Activated naive CD4-positive, alpha-beta T cell treated with anti-CD3 and anti-CD28 coated beads for 36 hours (primary cell): ENCODE results near the gene NEXMIF. TPM values are rescaled to one million over a fixed set of nuclear protein-coding genes. Genes with fewer than 3 reads are reported as not detected.
"Not testable (repeated sequence)": the region's sequence is repeated elsewhere in the genome, so short reads cannot be mapped to it uniquely, and the experiment has no call there.

ENCODE experiments used
- CTCF ChIA-PET: fragments of 350-600 bp; sonication (Branson Sonifier 250); formaldehyde crosslinking; loops from one replicate; lab custom pipeline; 2021; ENCODE audit warnings: antibody characterized with exemption; lab: Charles Lee
- DNase-seq: peaks from one replicate; pipeline ENCODE4 v3.0.0-alpha.2; 2020
- H3K27ac Mint-ChIP-seq: one replicate; pipeline ENCODE4 v1.8.0; 2021; ENCODE audit warnings: mild to moderate bottlenecking, mixed read lengths
- H3K27me3 Mint-ChIP-seq: one replicate; pipeline ENCODE4 v1.8.0; 2021; ENCODE audit warnings: low read depth, mixed read lengths
- H3K36me3 Mint-ChIP-seq: one replicate; pipeline ENCODE4 v1.8.0; 2021; ENCODE audit warnings: low read depth, mixed read lengths
- H3K4me1 Mint-ChIP-seq: one replicate; pipeline ENCODE4 v1.8.0; 2021; ENCODE audit warnings: low read depth, mixed read lengths
- H3K4me3 Mint-ChIP-seq: one replicate; pipeline ENCODE4 v1.8.0; 2021; ENCODE audit warnings: mild to moderate bottlenecking, moderate library complexity, mixed read lengths
- H3K9me3 Mint-ChIP-seq: one replicate; pipeline ENCODE4 v1.8.0; 2021; ENCODE audit warnings: mixed read lengths
- intact Hi-C: fragments of 100-400 bp; cut with micrococcal nuclease; formaldehyde crosslinking; loops from one replicate; pipeline ENCODE4 v1.15.1; 2023
- total RNA-seq, 2 experiments: library from RNA; stranded (reverse); gene quantifications; one replicate each; pipeline ENCODE4 v1.2.3, GENCODE V29; 2021

Gene NEXMIF
- 1 to 10 TPM in 1 of 2 experiments, under 1 TPM in 1; 0.86 to 1.2 TPM for total RNA-seq

GRCh38 chrX:74925225-74926088, at the start of gene NEXMIF:
Gene NEXMIF, minus strand, starts transcription at chrX:74925452.
- Mint-ChIP-seq H3K4me1 (peaks cover 6% of the 10 kb centered on the region), H3K9me3 (no peaks in the 10 kb centered on the region), H3K27me3 (peaks cover 5% of the 10 kb centered on the region), H3K27ac (peak within 1 kb of the TSS; percentile 87), H3K36me3 (peaks cover 1% of the 10 kb centered on the region), H3K4me3 (peak within 1 kb of the TSS; percentile 95)
- peak; percentile 44 for DNase-seq
- intact Hi-C loops: loop anchor here (2.0 to 10.0 kb wide), 3 partner anchors 231 to 1509 kb away; partner anchors contain the start of genes ABCB7 and PBDC1
- CTCF ChIA-PET: interaction anchor here (1.1 kb wide), 1 partner anchor 9 kb away, joined by 3 read pairs; no protein-coding TSS in a partner anchor

GRCh38 chrX:74961962-74962361, 36.7 kb upstream of the NEXMIF start:
- H3K4me1 Mint-ChIP-seq, H3K27ac Mint-ChIP-seq, H3K9me3 Mint-ChIP-seq, CTCF ChIA-PET, DNase-seq, intact Hi-C loops, H3K4me3 Mint-ChIP-seq, H3K36me3 Mint-ChIP-seq, H3K27me3 Mint-ChIP-seq: not testable (repeated sequence)

- DNase-seq: no peak
- Mint-ChIP-seq H3K4me3 (no peak overlapping the region), H3K9me3 (peaks cover under 1% of the 10 kb centered on the region), H3K4me1 (no peaks in the 10 kb centered on the region), H3K27me3 (no peaks in the 10 kb centered on the region), H3K27ac (no peak overlapping the region), H3K36me3 (no peaks in the 10 kb centered on the region)
- CTCF ChIA-PET: no interaction called here
- intact Hi-C loops: no loop called here
These were observed 24.5 kb upstream of the NEXMIF start for GRCh38 chrX:74949717-74950116.

- H3K27ac Mint-ChIP-seq: no peak overlapping the region
- H3K36me3 Mint-ChIP-seq: no peaks in the 10 kb centered on the region
- intact Hi-C loops: no loop called here
- H3K27me3 Mint-ChIP-seq: no peaks in the 10 kb centered on the region
- H3K9me3 Mint-ChIP-seq: peaks cover 1% of the 10 kb centered on the region
- DNase-seq: no peak
- H3K4me3 Mint-ChIP-seq: no peak overlapping the region
- CTCF ChIA-PET: no interaction called here
- peaks cover 16% of the 10 kb centered on the region for H3K4me1 Mint-ChIP-seq
These were observed 15.2 kb upstream of the NEXMIF start for GRCh38 chrX:74940414-74940813.

- H3K4me3 Mint-ChIP-seq: no peak overlapping the region
- no peak overlapping the region for H3K27ac Mint-ChIP-seq
- intact Hi-C loops: no loop called here
- CTCF ChIA-PET: no interaction called here
- no peaks in the 10 kb centered on the region for H3K4me1 Mint-ChIP-seq
- no peaks in the 10 kb centered on the region for H3K9me3 Mint-ChIP-seq
- no peak for DNase-seq
- no peaks in the 10 kb centered on the region for H3K27me3 Mint-ChIP-seq
- no peaks in the 10 kb centered on the region for H3K36me3 Mint-ChIP-seq
These were observed 6.0 kb upstream of the NEXMIF start for GRCh38 chrX:74931214-74931613.

- H3K36me3 Mint-ChIP-seq: peaks cover 1% of the 10 kb centered on the region
- peak; percentile 47 for DNase-seq
- H3K27ac Mint-ChIP-seq: peak overlapping the region; percentile 87
- H3K4me1 Mint-ChIP-seq: peaks cover 6% of the 10 kb centered on the region
- CTCF ChIA-PET: interaction anchor here (1.1 kb wide), 1 partner anchor 8 kb away, joined by 3 read pairs; no protein-coding TSS in a partner anchor
- no peaks in the 10 kb centered on the region for H3K9me3 Mint-ChIP-seq
- peak overlapping the region; percentile 95 for H3K4me3 Mint-ChIP-seq
- H3K27me3 Mint-ChIP-seq: peaks cover 5% of the 10 kb centered on the region
- intact Hi-C loops: loop anchor here (1.0 to 10.0 kb wide), 5 partner anchors 232 to 1510 kb away; partner anchors contain the start of genes ABCB7, PBDC1, RLIM and UPRT
These were observed 615 bp downstream of the NEXMIF start for GRCh38 chrX:74924449-74925224.

GRCh38 chrX:74923942-74924448, 1.3 kb downstream of the NEXMIF start:
- CTCF ChIA-PET: no interaction called here
- H3K36me3 Mint-ChIP-seq: peaks cover 1% of the 10 kb centered on the region
- peaks cover 5% of the 10 kb centered on the region for H3K27me3 Mint-ChIP-seq
- H3K4me3 Mint-ChIP-seq: peak overlapping the region; percentile 95
- no peaks in the 10 kb centered on the region for H3K9me3 Mint-ChIP-seq
- peaks cover 6% of the 10 kb centered on the region for H3K4me1 Mint-ChIP-seq
- peak; percentile 45 for DNase-seq
- intact Hi-C loops: loop anchor here (1.0 to 10.0 kb wide), 5 partner anchors 233 to 1511 kb away; partner anchors contain the start of genes ABCB7, PBDC1, RLIM and UPRT
- H3K27ac Mint-ChIP-seq: peak overlapping the region; percentile 77

- Mint-ChIP-seq H3K27me3 (peaks cover 5% of the 10 kb centered on the region), H3K4me1 (peaks cover 6% of the 10 kb centered on the region), H3K9me3 (no peaks in the 10 kb centered on the region), H3K27ac (no peak overlapping the region), H3K4me3 (no peak overlapping the region), H3K36me3 (peaks cover 1% of the 10 kb centered on the region)
- no peak for DNase-seq
- CTCF ChIA-PET: no interaction called here
- intact Hi-C loops: loop anchor here (5.0 to 10.0 kb wide), 3 partner anchors 349 to 1512 kb away; partner anchors contain the start of genes PBDC1 and UPRT
These were observed 2.2 kb downstream of the NEXMIF start for GRCh38 chrX:74922922-74923543.

- Mint-ChIP-seq H3K27ac (no peak overlapping the region), H3K27me3 (no peaks in the 10 kb centered on the region), H3K4me3 (no peak overlapping the region), H3K4me1 (no peaks in the 10 kb centered on the region), H3K9me3 (no peaks in the 10 kb centered on the region), H3K36me3 (no peaks in the 10 kb centered on the region)
- CTCF ChIA-PET: no interaction called here
- intact Hi-C loops: no loop called here
- no peak for DNase-seq
These were observed 13.8 kb downstream of the NEXMIF start for GRCh38 chrX:74911494-74911893.

GRCh38 chrX:74906417-74906816, 18.8 kb downstream of the NEXMIF start:
- DNase-seq: no peak
- no peaks in the 10 kb centered on the region for H3K9me3 Mint-ChIP-seq
- no peaks in the 10 kb centered on the region for H3K4me1 Mint-ChIP-seq
- CTCF ChIA-PET: interaction anchor here (0.7 kb wide), 1 partner anchor 125 kb away, joined by 5 read pairs; no protein-coding TSS in a partner anchor
- H3K27ac Mint-ChIP-seq: no peak overlapping the region
- no peaks in the 10 kb centered on the region for H3K36me3 Mint-ChIP-seq
- no peak overlapping the region for H3K4me3 Mint-ChIP-seq
- intact Hi-C loops: no loop called here
- no peaks in the 10 kb centered on the region for H3K27me3 Mint-ChIP-seq

GRCh38 chrX:74902806-74903205, 22.4 kb downstream of the NEXMIF start:
- Mint-ChIP-seq H3K36me3 (no peaks in the 10 kb centered on the region), H3K9me3 (peaks cover 2% of the 10 kb centered on the region)

GRCh38 chrX:74892561-74892960, 32.7 kb downstream of the NEXMIF start:
- Mint-ChIP-seq H3K9me3 (no peaks in the 10 kb centered on the region), H3K4me3 (no peak overlapping the region), H3K27ac (no peak overlapping the region), H3K36me3 (peaks cover 1% of the 10 kb centered on the region), H3K27me3 (no peaks in the 10 kb centered on the region), H3K4me1 (peaks cover 13% of the 10 kb centered on the region)
- intact Hi-C loops: no loop called here
- no peak for DNase-seq
- CTCF ChIA-PET: no interaction called here

More at GRCh38 chrX:74902806-74903205, 22.4 kb downstream of the NEXMIF start:
- Mint-ChIP-seq H3K27ac (no peak overlapping the region), H3K27me3 (no peaks in the 10 kb centered on the region), H3K4me1 (no peaks in the 10 kb centered on the region), H3K4me3 (no peak overlapping the region)
- intact Hi-C loops: no loop called here
- CTCF ChIA-PET: no interaction called here
- DNase-seq: no peak
